Measurements from ENCODE around the gene KRTAP10-2.

DNA sequence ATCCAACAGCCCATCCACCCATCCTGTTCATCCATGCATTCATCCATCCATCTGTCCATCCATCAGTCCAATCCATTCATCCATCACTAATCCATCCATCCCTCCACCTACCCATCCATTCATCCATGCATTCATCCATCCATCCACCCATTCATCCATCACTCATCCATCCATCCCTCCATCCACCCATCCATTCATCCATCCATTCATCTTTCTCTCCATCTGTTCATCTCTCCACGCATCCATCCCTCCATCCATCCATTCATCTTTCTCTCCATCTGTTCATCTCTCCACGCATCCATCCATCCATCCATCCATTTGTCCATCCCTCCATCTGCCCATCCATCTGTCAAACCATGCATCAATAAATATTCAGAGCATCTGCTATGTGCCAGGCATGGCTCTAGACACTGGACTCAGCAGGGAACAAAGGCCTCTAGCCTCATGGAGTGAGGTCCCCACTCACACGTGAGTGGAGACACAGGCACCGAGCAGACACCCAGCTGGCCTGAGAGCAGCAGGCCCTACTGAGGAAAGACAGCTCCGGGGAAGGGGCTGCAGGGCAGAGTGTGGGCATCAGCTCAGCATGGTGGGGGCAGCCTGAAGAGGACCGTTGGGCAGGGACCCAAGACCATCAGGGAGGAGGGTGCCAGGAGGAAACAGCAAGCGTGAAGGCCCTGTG lies 20.9 kb downstream of the KRTAP10-2 start:
- no peak for TF ChIP-seq POLR2A (IDR thresholded peaks at IDR 0.05)
- TF ChIP-seq, protein P1, sequence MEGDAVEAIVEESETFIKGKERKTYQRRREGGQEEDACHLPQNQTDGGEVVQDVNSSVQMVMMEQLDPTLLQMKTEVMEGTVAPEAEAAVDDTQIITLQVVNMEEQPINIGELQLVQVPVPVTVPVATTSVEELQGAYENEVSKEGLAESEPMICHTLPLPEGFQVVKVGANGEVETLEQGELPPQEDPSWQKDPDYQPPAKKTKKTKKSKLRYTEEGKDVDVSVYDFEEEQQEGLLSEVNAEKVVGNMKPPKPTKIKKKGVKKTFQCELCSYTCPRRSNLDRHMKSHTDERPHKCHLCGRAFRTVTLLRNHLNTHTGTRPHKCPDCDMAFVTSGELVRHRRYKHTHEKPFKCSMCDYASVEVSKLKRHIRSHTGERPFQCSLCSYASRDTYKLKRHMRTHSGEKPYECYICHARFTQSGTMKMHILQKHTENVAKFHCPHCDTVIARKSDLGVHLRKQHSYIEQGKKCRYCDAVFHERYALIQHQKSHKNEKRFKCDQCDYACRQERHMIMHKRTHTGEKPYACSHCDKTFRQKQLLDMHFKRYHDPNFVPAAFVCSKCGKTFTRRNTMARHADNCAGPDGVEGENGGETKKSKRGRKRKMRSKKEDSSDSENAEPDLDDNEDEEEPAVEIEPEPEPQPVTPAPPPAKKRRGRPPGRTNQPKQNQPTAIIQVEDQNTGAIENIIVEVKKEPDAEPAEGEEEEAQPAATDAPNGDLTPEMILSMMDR (IDR thresholded peaks at IDR 0.05): no peak

Measured in Peyer's patch (tissue), 4 donors.